GM19193 (cell line): ENCODE results near the gene FLNB.

ENCODE experiments used
- POLR2A ChIP-seq: IDR thresholded peaks from 4 replicates; pipeline ENCODE4 v1.6.1; 2011; ENCODE audit not compliant: insufficient read depth, insufficient read length; ENCODE audit errors: extremely low read depth

Gene FLNB

DNA sequence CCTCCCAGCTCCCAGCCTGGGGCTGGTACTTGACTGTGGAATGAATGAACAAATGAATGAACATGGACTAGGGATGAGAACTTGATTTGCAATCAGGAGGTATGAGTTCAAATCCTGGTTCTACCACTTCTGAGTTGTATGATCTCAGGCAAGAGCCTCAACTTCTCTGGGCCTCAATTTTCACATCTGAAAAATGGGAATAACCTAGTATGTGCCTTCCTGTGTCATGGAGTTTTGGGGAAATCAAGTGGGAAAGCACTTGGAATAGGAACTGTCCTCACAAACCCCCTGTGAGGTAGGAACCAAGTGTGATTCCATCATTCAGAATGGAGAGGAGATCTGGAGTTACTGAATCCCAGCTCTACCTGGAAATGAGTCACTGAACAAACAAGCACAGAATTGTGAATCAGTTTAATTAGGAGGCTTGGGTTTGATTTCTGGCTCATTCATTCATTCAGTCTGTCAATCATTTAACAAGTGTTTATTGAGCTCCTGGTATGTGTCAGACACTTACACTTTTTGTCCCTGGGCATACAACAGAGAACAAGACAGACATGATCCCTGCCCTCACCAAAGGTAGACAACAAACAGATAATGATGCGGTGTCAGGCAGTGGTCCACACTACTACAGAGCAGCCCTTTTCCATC lies 172.8 kb downstream of the FLNB start:
- TF ChIP-seq POLR2A: no peak

GRCh38 chr3:58183221-58183620 lies 175.0 kb downstream of the FLNB start:
- no peak for TF ChIP-seq POLR2A

DNA sequence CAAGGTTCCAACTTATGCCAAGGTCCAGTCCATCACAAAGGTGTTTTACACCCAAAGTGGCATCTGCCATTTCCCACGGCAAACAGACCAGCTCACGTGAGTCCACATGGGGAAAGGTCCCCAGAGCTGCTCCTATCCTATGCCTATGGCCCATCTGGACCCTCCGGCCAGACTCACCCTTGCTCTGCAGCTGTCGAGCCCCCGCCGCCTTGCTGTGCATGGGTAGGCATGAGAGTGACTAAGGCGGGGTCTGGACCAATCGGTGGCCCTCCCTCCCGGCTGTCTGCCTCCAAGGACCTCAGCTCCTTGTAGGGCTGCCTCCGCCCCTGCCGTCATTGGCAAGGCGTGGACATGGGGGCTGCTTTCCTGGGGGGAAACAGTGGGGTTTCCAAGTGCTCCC lies 175.7 kb downstream of the FLNB start:
- TF ChIP-seq POLR2A: no peak

DNA sequence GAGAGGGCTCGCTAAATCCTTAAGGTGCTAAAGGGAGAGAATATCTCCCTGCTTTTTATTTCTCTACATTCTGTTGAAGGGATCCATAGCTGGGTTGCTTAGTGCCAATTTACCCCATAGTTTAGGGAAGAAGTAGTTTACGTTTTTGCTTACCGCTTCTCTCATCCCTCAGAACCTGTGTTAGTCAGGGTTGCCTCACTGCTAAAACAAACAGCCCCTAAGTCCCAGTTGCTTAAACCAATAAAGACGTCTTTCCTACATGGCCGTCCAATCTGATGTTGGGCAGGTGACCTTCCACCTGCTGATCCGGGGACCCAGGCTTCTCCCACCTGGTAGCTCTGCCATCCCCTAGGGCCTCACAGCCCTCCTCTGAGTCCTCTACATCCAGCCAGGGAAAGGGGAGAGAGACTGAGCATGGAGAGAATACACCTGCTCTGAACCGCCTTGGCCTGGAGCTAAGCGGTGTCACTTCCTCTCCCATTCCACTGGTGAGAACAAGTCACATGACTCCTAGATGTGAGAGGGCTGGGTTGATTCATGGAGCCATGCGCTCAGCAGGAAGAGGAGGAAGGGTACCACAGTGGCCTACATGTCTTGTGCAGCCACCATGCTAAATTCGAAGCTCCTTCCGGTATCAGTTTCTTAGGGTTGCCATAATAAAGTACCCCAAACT lies 176.2 kb downstream of the FLNB start:
- no peak for TF ChIP-seq POLR2A

- TF ChIP-seq POLR2A: no peak
Observed at GRCh38 chr3:58184982-58185360, 176.7 kb downstream of the FLNB start.

- no peak for TF ChIP-seq POLR2A
Observed at GRCh38 chr3:58188173-58188564, 179.9 kb downstream of the FLNB start.

DNA sequence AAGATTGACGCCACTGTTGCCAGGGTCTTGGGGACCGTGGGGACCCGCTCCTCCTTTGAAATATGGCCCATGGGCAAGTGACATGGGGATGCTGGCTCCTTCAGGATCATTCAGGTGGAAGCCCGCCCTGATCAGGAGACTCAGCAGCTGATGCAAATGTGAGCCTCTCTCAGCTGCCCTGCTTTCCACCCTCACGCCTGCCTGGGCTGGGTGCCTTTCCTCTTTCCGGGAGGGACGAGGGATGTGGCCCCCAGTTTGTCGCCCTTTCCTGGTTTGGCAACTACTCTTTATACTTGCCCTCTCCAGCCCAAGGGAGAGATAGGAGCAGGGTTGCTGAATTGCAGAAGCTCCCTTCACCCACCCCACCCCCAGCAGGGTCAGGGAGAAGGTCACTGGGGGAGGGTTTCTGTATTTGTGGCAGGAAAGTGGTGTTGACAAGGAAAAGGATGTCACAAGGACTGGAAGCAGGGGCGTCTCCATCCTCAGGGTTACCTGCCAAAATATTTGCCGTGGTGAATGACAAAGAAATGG lies 180.8 kb downstream of the FLNB start:
- TF ChIP-seq POLR2A: no peak

GRCh38 chr3:58189691-58190090 lies 181.5 kb downstream of the FLNB start:
- TF ChIP-seq POLR2A: no peak

- no peak for TF ChIP-seq POLR2A
Observed at GRCh38 chr3:58190291-58190690, 182.1 kb downstream of the FLNB start.

GRCh38 chr3:58190882-58191281 lies 182.7 kb downstream of the FLNB start:
- no peak for TF ChIP-seq POLR2A

DNA sequence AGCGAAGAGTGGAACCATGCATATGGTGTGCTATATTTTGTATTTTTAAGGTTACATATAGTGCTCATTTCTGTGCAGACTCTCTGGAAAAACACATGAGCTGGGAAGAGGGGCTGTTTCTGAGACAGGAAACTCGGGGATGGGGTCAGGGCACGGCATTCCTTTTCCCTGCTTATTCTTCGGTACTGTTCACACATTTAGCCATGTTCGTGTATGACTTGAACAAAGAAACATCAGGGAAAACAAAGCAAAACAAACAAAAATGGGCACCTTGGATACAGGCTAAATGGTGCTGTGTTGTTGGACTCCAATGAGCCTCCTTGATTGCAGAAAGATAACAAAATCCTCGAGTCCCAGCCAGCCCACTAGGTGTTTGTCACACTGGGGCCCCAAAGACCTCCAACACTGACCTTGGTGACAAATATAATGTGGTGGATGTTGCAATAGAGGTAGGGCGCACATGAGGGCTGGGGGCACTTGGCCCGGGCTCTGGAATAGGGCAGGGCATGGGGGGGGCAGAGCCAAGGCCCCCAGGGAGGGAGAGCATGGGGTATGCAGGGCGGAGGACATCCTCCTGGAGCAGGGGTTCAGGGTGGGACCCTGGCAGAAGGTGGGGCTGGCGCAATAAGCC lies 183.3 kb downstream of the FLNB start:
- no peak for TF ChIP-seq POLR2A

- TF ChIP-seq POLR2A: no peak
Observed at GRCh38 chr3:58192069-58192468, 183.8 kb downstream of the FLNB start.

DNA sequence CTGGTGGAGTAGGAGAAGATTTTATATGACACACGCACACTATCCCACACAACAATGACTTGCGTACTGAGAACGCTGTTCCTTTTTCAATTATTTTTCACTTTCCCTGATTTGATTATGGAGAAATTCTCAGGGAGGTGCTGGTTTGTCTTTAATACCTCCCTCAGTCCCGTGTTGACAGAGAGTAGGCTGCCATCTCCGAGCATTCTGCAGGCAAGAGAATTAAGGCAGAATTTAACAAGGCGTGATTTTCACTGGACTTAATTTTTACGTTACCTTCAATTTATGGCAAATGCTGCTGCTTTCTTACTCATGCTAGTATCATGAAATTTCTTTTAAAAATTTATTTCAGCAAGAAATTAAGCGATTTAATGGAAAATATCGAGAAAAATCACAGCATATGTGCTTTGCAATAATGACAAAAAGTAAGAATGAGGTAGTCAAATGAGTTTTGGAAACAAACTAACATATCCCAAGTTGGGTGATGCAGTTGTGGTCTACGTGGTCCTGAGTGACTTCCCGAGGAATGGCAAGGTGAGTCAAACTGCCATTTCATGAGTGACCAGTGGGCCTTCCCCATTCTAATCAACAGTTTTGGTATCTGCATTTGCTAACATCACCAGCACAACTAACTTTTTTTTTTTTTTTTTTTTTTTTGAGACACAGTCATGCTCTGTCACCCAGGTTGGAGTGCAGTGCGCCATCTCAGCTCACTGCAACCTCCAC lies 185.6 kb downstream of the FLNB start:
- no peak for TF ChIP-seq POLR2A

- no peak for TF ChIP-seq POLR2A
Observed at GRCh38 chr3:58197588-58197987, 189.4 kb downstream of the FLNB start.

DNA sequence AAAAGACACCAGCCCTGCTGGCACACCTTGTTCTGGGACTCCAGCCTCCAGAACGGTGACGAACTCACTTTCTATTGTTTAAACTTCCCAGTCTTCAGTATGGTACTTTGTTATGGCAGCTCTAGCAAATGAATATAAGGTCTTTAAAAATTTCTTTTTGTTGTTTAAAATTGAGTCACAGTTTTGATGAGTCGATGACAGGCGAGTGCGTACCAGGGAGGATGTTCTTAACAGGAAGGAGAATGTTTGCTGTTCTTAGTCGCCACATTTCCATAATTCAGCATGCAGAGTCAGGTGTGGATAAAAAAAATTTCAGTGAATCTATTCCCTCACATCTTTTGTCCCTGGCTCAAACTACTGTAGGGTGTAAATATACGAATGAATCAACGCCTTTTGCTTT lies 190.1 kb downstream of the FLNB start:
- no peak for TF ChIP-seq POLR2A
